ENCODE data around the gene ZNF443. TPM values are rescaled to one million over a fixed set of nuclear protein-coding genes. Genes with fewer than 3 reads are reported as not detected.

Gene ZNF443
- total and polyA plus RNA-seq, 9 of the 15 experiments (the other 6 are each of a cell fraction or from before 2014, with no cell fraction given) = 1.5 to 4.9 (median 2.8) TPM

DNA sequence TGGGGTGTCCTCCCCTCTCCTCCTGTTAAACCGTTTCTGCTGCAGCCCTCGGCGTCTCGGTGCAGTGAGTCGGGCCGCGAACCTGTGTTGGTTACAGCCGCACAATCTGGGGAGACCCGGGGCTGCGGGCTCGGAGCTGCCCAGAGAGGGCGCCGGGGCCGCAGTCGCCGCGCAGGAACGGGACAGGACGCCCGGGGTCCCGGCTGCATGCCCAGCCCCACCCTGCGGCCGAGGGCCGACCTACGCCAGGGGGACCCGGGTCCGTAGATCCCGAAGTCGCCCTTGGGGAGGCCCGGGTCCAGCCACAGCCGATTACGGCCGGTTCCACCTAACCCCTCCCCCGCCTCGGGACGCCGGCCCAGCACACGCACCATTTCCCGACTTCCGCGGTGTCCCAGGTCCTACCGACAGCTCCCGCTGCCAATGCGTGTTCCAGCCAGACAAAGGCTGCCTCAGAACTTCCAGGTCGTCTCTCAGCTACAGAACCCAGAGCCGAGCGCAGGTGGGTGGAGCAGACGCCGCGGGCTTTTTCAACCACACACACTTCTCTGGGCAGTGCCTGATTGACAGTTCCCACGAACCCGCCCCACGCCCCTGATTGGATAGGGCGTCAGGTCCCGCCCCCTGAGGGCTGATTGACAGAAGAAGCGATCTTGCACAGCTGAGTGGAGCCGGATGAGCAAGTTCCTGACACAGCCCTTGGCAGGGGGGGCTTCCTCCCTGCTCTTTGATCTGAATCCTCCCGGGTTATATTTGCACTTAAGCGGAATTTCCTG, at the start of gene ZNF443 (continued):
- TF ChIP-seq CHD2 (IDR thresholded peaks at IDR 0.05; ENCODE audit: low read depth, low read length) (peak; percentile 67), ZNF23 (CRISPR knock-in tag; IDR thresholded peaks at IDR 0.05) (no peak), FOXO4 (CRISPR knock-in tag; IDR thresholded peaks at IDR 0.05) (no peak), MXD1 (CRISPR knock-in tag; IDR thresholded peaks at IDR 0.05; ENCODE audit: borderline replicate concordance, poor library complexity, severe bottlenecking) (no peak), ZNF174 (CRISPR knock-in tag; IDR thresholded peaks at IDR 0.05) (no peak), HCFC1 (IDR thresholded peaks at IDR 0.05; ENCODE audit: low read depth, low read length) (no peak), ZNF407 (IDR thresholded peaks at IDR 0.05; ENCODE audit: low read depth) (no peak)
- TF ChIP-seq, protein P1, sequence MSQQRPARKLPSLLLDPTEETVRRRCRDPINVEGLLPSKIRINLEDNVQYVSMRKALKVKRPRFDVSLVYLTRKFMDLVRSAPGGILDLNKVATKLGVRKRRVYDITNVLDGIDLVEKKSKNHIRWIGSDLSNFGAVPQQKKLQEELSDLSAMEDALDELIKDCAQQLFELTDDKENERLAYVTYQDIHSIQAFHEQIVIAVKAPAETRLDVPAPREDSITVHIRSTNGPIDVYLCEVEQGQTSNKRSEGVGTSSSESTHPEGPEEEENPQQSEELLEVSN (IDR thresholded peaks at IDR 0.05; ENCODE audit: borderline replicate concordance in 1 of 2, extremely low read depth in 1 of 2, insufficient read depth in 1 of 2, insufficient read length in 1 of 2, low read depth in 1 of 2, low read length in 1 of 2, poor library complexity in 1 of 2, severe bottlenecking in 1 of 2) = peak in 1 of 2 experiments; percentile 34
- TF ChIP-seq, protein P2, sequence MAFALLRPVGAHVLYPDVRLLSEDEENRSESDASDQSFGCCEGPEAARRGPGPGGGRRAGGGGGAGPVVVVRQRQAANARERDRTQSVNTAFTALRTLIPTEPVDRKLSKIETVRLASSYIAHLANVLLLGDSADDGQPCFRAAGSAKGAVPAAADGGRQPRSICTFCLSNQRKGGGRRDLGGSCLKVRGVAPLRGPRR (CRISPR knock-in tag; IDR thresholded peaks at IDR 0.05) = no peak

Measured in K562 (cell line).